HG02623 (cell line): ENCODE results near the gene FAM117A.
A peak's percentile ranks its signal among the peaks of the same experiment; 100 is the strongest.

ENCODE experiments used
- ATAC-seq: cut with Tn5 transposase; IDR thresholded peaks from one replicate; pipeline ENCODE4 v1.9.1; 2021; ENCODE audit warnings: moderate library complexity; ENCODE audit not compliant: unreplicated experiment

Gene FAM117A

GRCh38 chr17:49715216-49715615 lies 48.7 kb downstream of the FAM117A start:
- no peak for ATAC-seq

- ATAC-seq, result no peak
Measured at GRCh38 chr17:49708515-49709183, 55.3 kb downstream of the FAM117A start.

GRCh38 chr17:49707608-49708514 lies 56.1 kb downstream of the FAM117A start, which contains the start of gene SLC35B1:
Gene SLC35B1 (minus strand): TSS chr17:49707964. CDS start chr17:49707833, 131 bp downstream.
- ATAC-seq, result peak; percentile 79

GRCh38 chr17:49707246-49707607 lies 56.7 kb downstream of the FAM117A start:
- ATAC-seq, result no peak

- no peak for ATAC-seq
Measured at GRCh38 chr17:49705254-49705653, 58.7 kb downstream of the FAM117A start.

- ATAC-seq, result no peak
Measured at GRCh38 chr17:49703557-49704277, 60.2 kb downstream of the FAM117A start.

GRCh38 chr17:49700960-49701359 lies 63.0 kb downstream of the FAM117A start:
- ATAC-seq, result no peak

GRCh38 chr17:49699966-49700575 lies 63.9 kb downstream of the FAM117A start:
- no peak for ATAC-seq

GRCh38 chr17:49698005-49698404 lies 65.9 kb downstream of the FAM117A start:
- no peak for ATAC-seq

GRCh38 chr17:49696233-49696761 lies 67.6 kb downstream of the FAM117A start:
- peak; percentile 69 for ATAC-seq

GRCh38 chr17:49695698-49696232 lies 68.2 kb downstream of the FAM117A start:
- ATAC-seq, result no peak

- ATAC-seq, result no peak
Measured at GRCh38 chr17:49694847-49695697, 68.9 kb downstream of the FAM117A start.

GRCh38 chr17:49692751-49693150 lies 71.2 kb downstream of the FAM117A start:
- no peak for ATAC-seq

GRCh38 chr17:49691677-49692191 lies 72.2 kb downstream of the FAM117A start:
- ATAC-seq, result no peak

- no peak for ATAC-seq
Measured at GRCh38 chr17:49691086-49691676, 72.8 kb downstream of the FAM117A start.

- ATAC-seq, result no peak
Measured at GRCh38 chr17:49690256-49690655, 73.7 kb downstream of the FAM117A start.

- no peak for ATAC-seq
Measured at GRCh38 chr17:49688848-49689247, 75.1 kb downstream of the FAM117A start.

GRCh38 chr17:49687878-49688491 lies 75.9 kb downstream of the FAM117A start:
- ATAC-seq, result no peak
